Transverse colon (tissue), 4 donors: ENCODE data around the gene CD300LD. TPM values are rescaled to one million over a fixed set of nuclear protein-coding genes. Genes with fewer than 3 reads are reported as not detected.

Experiments
- DNase-seq: peaks from one replicate; pipeline ENCODE4 v3.0.0-alpha.2; 2019
- H3K27ac ChIP-seq, 4 donors: fragments of 200-600 bp; sonication (generic); 2 replicates each; pipeline ENCODE4 v1.5.1; 2016 to 2018; ENCODE audit warnings: inconsistent platforms in 4 of 4
- H3K27me3 ChIP-seq: fragments of 200-600 bp; sonication (generic); 2 replicates; pipeline ENCODE4 v1.5.1; 2017; ENCODE audit warnings: inconsistent platforms
- H3K36me3 ChIP-seq, 4 donors: fragments of 200-600 bp; sonication (generic); 2 replicates each; pipeline ENCODE4 v1.5.1; 2017 to 2019; ENCODE audit warnings: inconsistent platforms in 4 of 4
- H3K4me1 ChIP-seq, 4 donors: fragments of 200-600 bp; sonication (generic); 2 replicates each; pipeline ENCODE4 v1.5.1; 2017 to 2020; ENCODE audit warnings: inconsistent platforms in 4 of 4
- H3K4me3 ChIP-seq, 4 donors: fragments of 200-600 bp; sonication (generic); 1 replicate in 1 of 4; 2 replicates in 3 of 4; pipeline versions ENCODE4 v1.5.1 to v1.6.1; 2017 to 2019; ENCODE audit warnings: inconsistent platforms in 4 of 4
- H3K9me3 ChIP-seq, 2 donors: fragments of 200-600 bp; sonication (generic); 2 replicates each; pipeline ENCODE4 v1.5.1; 2017 to 2019; ENCODE audit warnings: inconsistent platforms in 2 of 2
- CTCF ChIP-seq, 5 experiments: fragments of 200-600 bp in 3 of 5; fragments of 450-650 bp in 2 of 5; sonication (generic) in 3 of 5; IDR thresholded peaks; 1 replicate in 2 of 5; 2 replicates in 3 of 5; pipeline ENCODE4 v1.5.1; 2016 to 2017; ENCODE audit warnings: antibody characterized with exemption in 5 of 5, inconsistent platforms in 3 of 5, mild to moderate bottlenecking in 2 of 5, moderate library complexity in 1 of 5
- EP300 ChIP-seq: sonication (generic); formaldehyde crosslinking; IDR thresholded peaks from one replicate; pipeline ENCODE4 v1.6.1; 2017; ENCODE audit warnings: antibody characterized with exemption, low read depth
- POLR2A ChIP-seq: fragments of 450-650 bp; IDR thresholded peaks from one replicate; pipeline ENCODE4 v1.6.1; 2016; ENCODE audit warnings: antibody characterized with exemption, mild to moderate bottlenecking, moderate library complexity
- POLR2AphosphoS5 ChIP-seq, 3 donors: sonication (generic); formaldehyde crosslinking; IDR thresholded peaks; one replicate each; pipeline ENCODE4 v1.6.1; 2016; ENCODE audit warnings: antibody characterized with exemption in 3 of 3
- WGBS, 2 donors: methylation state at CpG; one replicate each; pipeline ENCODE4 v1.1.5; 2018; ENCODE audit warnings: low coverage in 1 of 2; 5-methylcytosine and 5-hydroxymethylcytosine counted together
- in situ Hi-C, 4 donors: fragments of 200-750 bp; cut with MboI; loops; one replicate each; pipeline versions ENCODE4 v1.15.0 to v1.15.1; 2017; ENCODE audit warnings: low sequenced_read_pairs in 3 of 4, low pct_ligation_motif_present in 1 of 4, low pct_unique_long_range_greater_than_20kb in 1 of 4
- intact Hi-C: fragments of 100-400 bp; cut with DNase I; formaldehyde crosslinking; loops from one replicate; pipeline ENCODE4 v1.15.1; 2023; ENCODE audit warnings: low total_unique reads
- total RNA-seq, 4 donors: library from RNA; depleted of rRNA; stranded (reverse); fragments of >200 nt; gene quantifications; one replicate each; pipeline ENCODE4 v1.1.0, GENCODE V29; 2016

Gene CD300LD
- total RNA-seq, 4 donors from 2014 or later, result not detected

GRCh38 chr17:74598346-74599022 lies 6.4 kb upstream of the CD300LD start:
- H3K4me3 ChIP-seq, result no peak overlapping the region
- H3K9me3 ChIP-seq, result no peaks in the 10 kb centered on the region
- no peak for DNase-seq
- intact Hi-C loops (no loop called here), in situ Hi-C loops (no loop called here)
- H3K27me3 ChIP-seq, result peaks cover 5% of the 10 kb centered on the region
- no peaks in the 10 kb centered on the region for H3K4me1 ChIP-seq
- H3K27ac ChIP-seq, result no peak overlapping the region
- 71% methylated on average over 4 of the region's 4 CpGs; no CpG with 5 or more reads in 1 of the 2 donors for WGBS, 2 donors
- no peaks in the 10 kb centered on the region for H3K36me3 ChIP-seq
- no peak for TF ChIP-seq POLR2AphosphoS5 (IDR thresholded peaks at IDR 0.05)
- no peak for TF ChIP-seq EP300
- no peak for TF ChIP-seq CTCF (IDR thresholded peaks at IDR 0.05)
- no peak for TF ChIP-seq POLR2A

- TF ChIP-seq POLR2AphosphoS5 (IDR thresholded peaks at IDR 0.05) (no peak), POLR2A (no peak), CTCF (IDR thresholded peaks at IDR 0.05) (no peak), EP300 (no peak)
- Histone ChIP-seq H3K4me3 (no peak overlapping the region), H3K9me3 (no peaks in the 10 kb centered on the region), H3K4me1 (no peaks in the 10 kb centered on the region), H3K36me3 (no peaks in the 10 kb centered on the region), H3K27me3 (peaks cover 5% of the 10 kb centered on the region), H3K27ac (no peak overlapping the region)
- intact Hi-C loops, result loop anchor here (1.0 kb wide), 1 partner anchor 10 kb away; no protein-coding TSS in a partner anchor
- DNase-seq, result no peak
- in situ Hi-C loops, result no loop called here
- 57 to 75% methylated on average over 7 to 8 of the region's 8 CpGs for WGBS, 2 donors
Measured at GRCh38 chr17:74597069-74597790, 5.1 kb upstream of the CD300LD start.

- intact Hi-C loops, result no loop called here
Measured at GRCh38 chr17:74595037-74595750, 3.1 kb upstream of the CD300LD start.

More at GRCh38 chr17:74595037-74595750, 3.1 kb upstream of the CD300LD start:
- TF ChIP-seq POLR2AphosphoS5 (IDR thresholded peaks at IDR 0.05) (no peak), EP300 (no peak), POLR2A (no peak), CTCF (IDR thresholded peaks at IDR 0.05) (no peak)
- Histone ChIP-seq H3K27ac (no peak overlapping the region), H3K27me3 (peaks cover 5% of the 10 kb centered on the region), H3K4me1 (no peaks in the 10 kb centered on the region), H3K9me3 (no peaks in the 10 kb centered on the region), H3K4me3 (no peak overlapping the region), H3K36me3 (no peaks in the 10 kb centered on the region)
- WGBS, 2 donors, result 64 to 68% methylated on average over 4 to 6 of the region's 6 CpGs
- DNase-seq, result no peak
- in situ Hi-C loops, result no loop called here
